NCI-H82 treated with DMSO at 0.1 percent for 48 hours (cell line): ENCODE results near the gene NBAS.
"Not testable (repeated sequence)": the region's sequence is repeated elsewhere in the genome, so short reads cannot be mapped to it uniquely, and the experiment has no call there.

Source experiments
- DNase-seq: peaks from one replicate; lab custom pipeline; 2025; ENCODE audit not compliant: unreplicated experiment; lab: John Stamatoyannopoulos, UW

Gene NBAS

GRCh38 chr2:15272942-15273341, 288.2 kb downstream of the NBAS start:
- DNase-seq, result no peak

GRCh38 chr2:15271941-15272542, 289.1 kb downstream of the NBAS start:
- no peak for DNase-seq

GRCh38 chr2:15271276-15271675, 289.9 kb downstream of the NBAS start:
- no peak for DNase-seq

GRCh38 chr2:15269043-15269442, 292.1 kb downstream of the NBAS start:
- DNase-seq, result no peak

- no peak for DNase-seq
These were observed 295.2 kb downstream of the NBAS start for GRCh38 chr2:15265889-15266288.

- no peak for DNase-seq
These were observed 297.0 kb downstream of the NBAS start for GRCh38 chr2:15263976-15264685.

- no peak for DNase-seq
These were observed 298.3 kb downstream of the NBAS start for GRCh38 chr2:15262792-15263191.

GRCh38 chr2:15260835-15261234, 300.3 kb downstream of the NBAS start:
- DNase-seq, result no peak

- no peak for DNase-seq
These were observed 300.9 kb downstream of the NBAS start for GRCh38 chr2:15260196-15260595.

- no peak for DNase-seq
These were observed 301.8 kb downstream of the NBAS start for GRCh38 chr2:15259356-15259756.

GRCh38 chr2:15258385-15258784, 302.7 kb downstream of the NBAS start:
- DNase-seq, result not testable (repeated sequence)

- no peak for DNase-seq
These were observed 307.3 kb downstream of the NBAS start for GRCh38 chr2:15253835-15254286.

- DNase-seq, result no peak
These were observed 307.9 kb downstream of the NBAS start for GRCh38 chr2:15253247-15253646.

- no peak for DNase-seq
These were observed 309.4 kb downstream of the NBAS start for GRCh38 chr2:15251753-15252152.

- DNase-seq, result not testable (repeated sequence)
These were observed 310.2 kb downstream of the NBAS start for GRCh38 chr2:15250946-15251345.

- no peak for DNase-seq
These were observed 314.3 kb downstream of the NBAS start for GRCh38 chr2:15246870-15247269.

GRCh38 chr2:15243762-15244161, 317.4 kb downstream of the NBAS start:
- DNase-seq, result peak; percentile 96

- peak; percentile 95 for DNase-seq
These were observed 318.1 kb downstream of the NBAS start for GRCh38 chr2:15242936-15243461.

- no peak for DNase-seq
These were observed 319.2 kb downstream of the NBAS start for GRCh38 chr2:15241929-15242328.

GRCh38 chr2:15241201-15241600, 319.9 kb downstream of the NBAS start:
- DNase-seq, result no peak

- DNase-seq, result no peak
These were observed 323.1 kb downstream of the NBAS start for GRCh38 chr2:15238028-15238427.

- no peak for DNase-seq
These were observed 330.4 kb downstream of the NBAS start for GRCh38 chr2:15230599-15231192.
